Measurements from ENCODE around the gene DOCK10. TPM values are rescaled to one million over a fixed set of nuclear protein-coding genes. Genes with fewer than 3 reads are reported as not detected.

DOCK10 gene
- total RNA-seq, 4 donors from 2014 or later: 16.7 to 37.2 (median 20.8) TPM

GRCh38 chr2:225013425-225014365 lies 28.6 kb downstream of the DOCK10 start:
- Histone ChIP-seq H3K27ac (no peak overlapping the region), H3K27me3 (no peaks in the 10 kb centered on the region), H3K36me3 (no peaks in the 10 kb centered on the region), H3K4me3 (no peak overlapping the region), H3K9me3 (no peaks in the 10 kb centered on the region), H3K4me1 (no peaks in the 10 kb centered on the region)
- TF ChIP-seq POLR2A (IDR thresholded peaks at IDR 0.05): no peak
- no peak for TF ChIP-seq EP300 (IDR thresholded peaks at IDR 0.05)
- no peak for TF ChIP-seq CTCF (IDR thresholded peaks at IDR 0.05)
- DNase-seq (ENCODE audit: low spot score in 2 of 2): no peak
- WGBS, 2 donors: 89 to 94% methylated on average over 2 of the region's 2 CpGs

DNA sequence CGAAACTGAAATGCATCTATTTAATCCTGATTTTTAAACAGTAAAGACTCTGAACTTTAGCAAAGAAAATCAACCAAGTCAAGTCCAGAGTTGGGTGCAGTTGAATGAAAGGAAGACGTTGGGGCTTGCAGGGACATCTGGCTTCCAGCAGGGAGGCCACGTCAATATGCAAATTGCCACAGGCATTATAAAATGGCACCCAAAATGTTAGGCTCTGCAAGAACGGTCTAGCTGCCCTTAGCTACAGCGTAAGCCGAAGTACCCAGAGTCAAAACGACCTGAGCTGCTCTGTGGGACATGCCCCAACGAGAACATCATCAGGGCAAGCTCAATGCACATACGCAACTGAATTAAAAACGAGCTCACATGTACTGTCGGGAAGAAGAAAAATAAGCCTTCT lies 30.7 kb downstream of the DOCK10 start:
- H3K4me3 ChIP-seq: no peak overlapping the region
- 77 to 78% methylated on average over 11 of the region's 11 CpGs for WGBS, 2 donors
- TF ChIP-seq CTCF (IDR thresholded peaks at IDR 0.05) (no peak), POLR2A (IDR thresholded peaks at IDR 0.05) (no peak), EP300 (IDR thresholded peaks at IDR 0.05) (no peak)
- no peaks in the 10 kb centered on the region for H3K4me1 ChIP-seq
- DNase-seq (ENCODE audit: low spot score in 2 of 2): no peak
- no peaks in the 10 kb centered on the region for H3K9me3 ChIP-seq
- no peaks in the 10 kb centered on the region for H3K27me3 ChIP-seq
- H3K27ac ChIP-seq: no peak overlapping the region
- H3K36me3 ChIP-seq: no peaks in the 10 kb centered on the region

DNA sequence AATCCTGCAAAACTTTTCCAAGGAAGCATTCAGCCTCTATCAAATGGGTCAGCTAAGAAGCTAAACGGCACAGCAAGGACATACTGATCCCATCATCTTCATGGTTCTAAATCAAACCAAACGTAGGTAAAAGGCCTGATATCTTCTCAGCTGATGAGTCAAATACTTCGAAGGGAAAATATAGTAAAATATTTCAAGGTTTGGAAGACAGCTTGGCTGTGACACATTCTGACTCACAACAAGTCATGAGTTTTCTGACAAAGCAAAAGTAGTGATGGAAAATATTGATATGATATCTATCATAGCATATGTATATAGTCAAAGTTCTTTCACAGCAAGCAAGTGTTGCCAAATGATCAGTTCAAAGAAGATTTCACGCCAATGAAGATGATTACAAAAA lies 31.5 kb downstream of the DOCK10 start:
- DNase-seq (ENCODE audit: low spot score in 2 of 2): no peak
- Histone ChIP-seq H3K9me3 (no peaks in the 10 kb centered on the region), H3K4me1 (no peaks in the 10 kb centered on the region), H3K4me3 (no peak overlapping the region), H3K27ac (no peak overlapping the region), H3K27me3 (no peaks in the 10 kb centered on the region), H3K36me3 (no peaks in the 10 kb centered on the region)
- TF ChIP-seq EP300 (IDR thresholded peaks at IDR 0.05) (no peak), POLR2A (IDR thresholded peaks at IDR 0.05) (no peak), CTCF (IDR thresholded peaks at IDR 0.05) (no peak)
- WGBS, 2 donors: 87 to 93% methylated on average over 4 of the region's 4 CpGs

DNA sequence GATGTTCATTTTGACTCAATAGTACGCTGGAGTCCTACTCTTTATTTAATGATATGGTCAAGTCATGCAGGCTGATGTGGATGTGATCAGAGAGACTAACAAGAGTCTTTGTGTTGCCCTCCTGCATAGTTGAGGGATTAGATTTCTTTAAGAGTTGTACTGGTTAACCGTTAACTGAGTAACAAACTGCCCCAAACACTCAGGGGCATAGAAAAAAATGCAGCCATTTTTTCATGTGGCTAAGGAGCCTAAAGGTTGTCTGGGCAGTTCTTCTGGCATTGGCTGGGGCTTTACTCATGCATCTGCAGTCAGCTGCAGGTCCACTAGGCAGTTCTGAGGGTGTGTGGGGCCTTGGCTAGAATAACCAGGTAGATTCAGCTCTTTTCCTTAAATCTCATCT lies 32.5 kb downstream of the DOCK10 start:
- H3K27ac ChIP-seq: no peak overlapping the region
- no peaks in the 10 kb centered on the region for H3K9me3 ChIP-seq
- no peaks in the 10 kb centered on the region for H3K27me3 ChIP-seq
- no peaks in the 10 kb centered on the region for H3K4me1 ChIP-seq
- no peaks in the 10 kb centered on the region for H3K36me3 ChIP-seq
- DNase-seq (ENCODE audit: low spot score in 2 of 2): no peak
- no peak overlapping the region for H3K4me3 ChIP-seq
- WGBS, 2 donors: 61 to 77% methylated on average over 2 of the region's 2 CpGs
- TF ChIP-seq POLR2A (IDR thresholded peaks at IDR 0.05): no peak
- TF ChIP-seq EP300 (IDR thresholded peaks at IDR 0.05): no peak
- no peak for TF ChIP-seq CTCF (IDR thresholded peaks at IDR 0.05)

DNA sequence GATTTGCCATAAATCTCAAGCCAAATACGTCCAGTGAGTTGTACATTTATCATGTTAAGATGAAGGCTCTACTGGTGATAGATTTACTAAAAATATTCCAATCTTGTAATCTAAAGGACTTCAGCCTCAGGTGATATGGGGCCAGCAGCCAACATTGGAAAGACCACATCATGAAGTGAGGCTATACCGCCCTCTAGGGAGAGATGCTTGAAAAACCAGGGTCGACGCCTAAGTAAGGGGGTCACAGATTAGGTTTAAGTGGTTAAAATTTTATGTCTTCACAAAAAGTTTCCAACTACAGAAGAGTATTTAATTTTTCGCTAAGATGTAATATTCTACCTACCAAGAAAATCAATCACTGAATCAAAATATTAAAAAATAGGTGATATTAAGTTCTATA lies 33.3 kb downstream of the DOCK10 start:
- TF ChIP-seq POLR2A (IDR thresholded peaks at IDR 0.05) (no peak), CTCF (IDR thresholded peaks at IDR 0.05) (peak in 1 of 5 experiments; percentile 20), EP300 (IDR thresholded peaks at IDR 0.05) (no peak)
- H3K4me1 ChIP-seq: no peaks in the 10 kb centered on the region
- H3K27me3 ChIP-seq: no peaks in the 10 kb centered on the region
- H3K4me3 ChIP-seq: no peak overlapping the region
- DNase-seq (ENCODE audit: low spot score in 2 of 2): no peak
- no peak overlapping the region for H3K27ac ChIP-seq
- H3K36me3 ChIP-seq: no peaks in the 10 kb centered on the region
- 74 to 79% methylated on average over 5 of the region's 5 CpGs for WGBS, 2 donors
- H3K9me3 ChIP-seq: no peaks in the 10 kb centered on the region
